Measurements from ENCODE around the gene TNFRSF18.

The TNFRSF18 gene

DNA sequence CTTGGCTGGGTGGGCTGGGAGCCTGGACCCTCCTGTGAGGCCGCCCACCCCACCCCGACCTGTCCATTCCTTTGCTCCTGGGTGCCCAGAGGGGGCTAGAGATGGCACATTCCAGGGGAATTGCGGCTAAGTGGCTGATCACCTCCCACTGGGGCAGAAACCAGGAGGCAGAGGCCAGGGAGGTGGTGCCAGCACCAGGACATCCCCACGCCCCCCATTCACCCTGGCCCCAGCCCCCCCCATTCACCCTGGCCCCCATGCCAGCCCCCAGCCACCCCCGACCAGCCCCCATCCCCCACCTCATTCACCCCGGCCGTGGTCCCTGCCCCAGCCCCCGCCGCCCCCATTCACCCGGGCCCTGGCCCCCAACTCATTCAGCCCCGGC, 33.9 kb upstream of the TNFRSF18 start:
- DNase-seq, result no peak

GRCh38 chr1:1239614-1240347, 33.4 kb upstream of the TNFRSF18 start:
- no peak for DNase-seq

- no peak for DNase-seq
Measured at GRCh38 chr1:1239227-1239613, 32.8 kb upstream of the TNFRSF18 start.

- DNase-seq, result no peak
Measured at GRCh38 chr1:1238702-1239178, 32.3 kb upstream of the TNFRSF18 start.

DNA sequence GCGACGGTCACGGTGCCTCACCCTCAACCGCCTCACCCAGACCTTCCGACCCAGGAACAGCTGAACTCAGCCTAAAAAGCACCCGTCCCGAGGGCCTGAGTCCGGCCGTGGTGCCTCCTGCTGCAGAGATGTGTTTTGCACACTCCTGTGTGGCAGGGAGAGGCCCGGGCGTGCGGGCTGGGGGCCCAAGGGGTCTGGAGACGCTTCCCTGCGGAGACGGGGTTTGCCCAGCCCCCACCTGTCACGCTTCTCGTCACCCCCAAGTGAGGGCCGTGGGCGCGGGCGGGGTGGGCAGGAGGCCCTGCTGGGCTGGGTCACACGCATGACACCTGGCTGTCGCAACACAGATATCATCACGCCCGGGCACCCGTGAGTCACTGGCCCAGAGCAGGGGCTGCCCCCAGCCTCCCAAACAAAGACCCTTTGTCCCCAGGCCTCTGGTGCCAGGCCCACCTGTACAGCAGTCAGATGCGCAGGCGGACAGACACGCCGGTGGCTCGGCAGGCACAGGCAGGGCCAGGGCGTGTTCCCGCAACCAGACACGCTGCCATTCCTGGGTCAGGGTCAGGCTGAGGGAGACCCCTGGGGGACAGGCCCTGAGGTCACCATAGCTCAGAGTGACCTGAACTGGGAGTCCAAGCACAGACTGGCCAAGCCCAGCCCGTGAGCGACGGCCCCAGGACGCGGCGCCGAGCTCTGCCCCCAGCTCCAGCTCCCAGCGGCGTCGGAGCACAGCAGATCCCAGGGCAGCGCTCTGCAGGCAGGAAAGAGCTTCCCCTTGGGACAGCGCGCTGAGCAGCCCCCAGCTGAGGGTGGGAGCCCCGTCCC, 31.7 kb upstream of the TNFRSF18 start:
- DNase-seq, result no peak

- no peak for DNase-seq
Measured at GRCh38 chr1:1236945-1237873, 30.8 kb upstream of the TNFRSF18 start.

- no peak for DNase-seq
Measured at GRCh38 chr1:1236176-1236763, 29.9 kb upstream of the TNFRSF18 start.

- DNase-seq, result no peak
Measured at GRCh38 chr1:1235016-1235744, 28.8 kb upstream of the TNFRSF18 start.

DNA sequence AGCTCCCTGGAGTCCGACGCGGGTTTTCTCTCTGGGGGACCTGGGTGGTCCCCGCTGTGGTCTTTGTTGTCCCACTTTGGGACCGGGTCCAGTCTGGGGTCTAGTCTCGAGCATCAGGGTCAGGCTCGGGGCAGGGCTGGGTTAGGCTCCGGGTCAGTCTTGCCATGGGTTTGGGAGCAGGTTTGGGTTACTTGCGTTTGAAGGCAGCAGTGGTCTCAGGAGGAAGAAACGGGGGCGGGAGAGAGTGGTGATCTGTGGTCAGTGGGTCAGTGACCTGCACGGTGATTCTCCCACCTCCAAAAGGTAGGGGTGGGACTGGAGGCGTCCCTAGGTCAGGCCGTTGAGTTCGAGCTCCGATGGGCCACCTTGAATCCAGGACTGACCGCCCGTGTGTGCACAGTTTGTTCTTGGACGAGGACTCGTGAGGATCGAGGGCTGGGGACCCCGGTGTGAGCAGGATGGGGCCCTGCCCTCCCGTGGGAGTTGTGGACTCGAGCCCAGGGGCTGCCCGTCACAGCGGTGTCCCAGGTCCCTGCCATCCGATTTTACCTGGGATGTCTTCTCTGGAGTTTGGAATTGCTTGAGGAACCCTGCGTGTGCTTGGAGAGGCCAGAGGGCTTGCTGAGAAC, 27.9 kb upstream of the TNFRSF18 start:
- DNase-seq, result no peak

- no peak for DNase-seq
Measured at GRCh38 chr1:1233567-1233892, 27.1 kb upstream of the TNFRSF18 start.

DNA sequence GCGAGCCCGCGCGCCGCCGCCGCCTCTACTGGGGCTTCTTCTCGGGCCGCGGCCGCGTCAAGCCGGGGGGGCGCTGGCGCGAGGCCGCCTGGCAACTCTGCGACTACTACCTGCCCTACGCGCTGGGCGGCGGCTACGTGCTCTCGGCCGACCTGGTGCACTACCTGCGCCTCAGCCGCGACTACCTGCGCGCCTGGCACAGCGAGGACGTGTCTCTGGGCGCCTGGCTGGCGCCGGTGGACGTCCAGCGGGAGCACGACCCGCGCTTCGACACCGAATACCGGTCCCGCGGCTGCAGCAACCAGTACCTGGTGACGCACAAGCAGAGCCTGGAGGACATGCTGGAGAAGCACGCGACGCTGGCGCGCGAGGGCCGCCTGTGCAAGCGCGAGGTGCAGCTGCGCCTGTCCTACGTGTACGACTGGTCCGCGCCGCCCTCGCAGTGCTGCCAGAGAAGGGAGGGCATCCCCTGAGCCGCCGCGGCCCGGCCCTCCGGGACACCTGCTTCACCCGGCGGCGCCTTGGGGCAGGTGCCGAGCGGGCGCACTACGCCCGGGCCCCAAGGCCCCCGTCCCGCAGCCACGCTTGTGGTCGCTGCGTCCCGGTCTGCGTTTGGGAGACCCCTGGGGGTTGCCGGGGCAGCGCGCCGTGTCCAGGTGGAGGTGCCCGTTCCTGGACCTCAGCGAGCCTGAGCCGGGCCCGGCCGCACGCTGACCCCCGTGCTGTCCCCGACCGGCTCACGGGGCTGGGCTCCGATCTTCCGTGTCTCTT, 26.6 kb upstream of the TNFRSF18 start:
- DNase-seq, result no peak

GRCh38 chr1:1232208-1232795, 25.9 kb upstream of the TNFRSF18 start, which contains the start of gene B3GALT6:
Gene B3GALT6 (plus strand): TSS chr1:1232237. CDS start chr1:1232279, 42 bp downstream.
- DNase-seq, result no peak

DNA sequence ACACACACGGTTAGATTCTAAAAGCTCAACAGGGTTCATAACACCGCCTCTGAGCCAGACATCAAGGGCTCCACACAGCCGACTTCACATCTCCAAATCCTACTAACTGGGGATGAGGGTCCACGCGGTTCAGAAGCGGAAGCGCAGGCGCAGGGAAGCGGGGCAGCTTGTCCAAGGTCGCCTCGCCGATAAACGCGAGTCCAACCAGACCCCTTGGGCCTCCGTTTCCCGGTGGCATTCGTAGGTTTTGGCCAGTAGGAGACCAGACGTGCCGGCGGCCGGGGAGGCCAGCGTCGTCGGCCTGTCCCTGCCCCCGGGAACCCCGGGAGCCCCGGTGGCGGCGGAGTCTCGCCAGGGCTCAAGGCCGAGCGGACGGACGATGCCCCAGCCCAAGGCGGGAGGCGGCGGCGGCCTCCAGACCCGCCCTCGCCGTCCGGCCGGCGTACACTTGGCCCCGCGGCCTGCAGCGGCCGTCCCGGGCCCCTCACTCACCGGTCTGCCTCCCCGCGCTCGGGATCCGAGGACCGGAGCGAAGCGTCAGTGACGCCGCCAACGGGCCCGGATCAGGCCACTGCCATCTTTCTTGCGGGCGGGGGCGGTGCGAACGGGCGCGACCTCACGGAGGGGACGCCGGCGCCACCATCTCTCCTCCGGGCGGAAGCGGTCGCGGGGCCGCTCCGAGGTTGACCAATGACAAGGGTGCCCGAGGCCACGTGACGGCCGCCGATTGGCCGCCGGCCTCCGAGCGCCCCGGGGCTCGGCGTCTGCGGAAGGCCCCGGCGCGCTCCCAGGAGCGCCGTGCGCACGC, 25.2 kb upstream of the TNFRSF18 start, which contains the start of gene SDF4:
Gene SDF4, minus strand, starts transcription at position 602 of the 808 bp plus-strand sequence. CDS start 3,229 bp downstream, outside the sequence.
- peak; percentile 97 for DNase-seq

GRCh38 chr1:1230656-1231399, 24.4 kb upstream of the TNFRSF18 start:
- no peak for DNase-seq

DNA sequence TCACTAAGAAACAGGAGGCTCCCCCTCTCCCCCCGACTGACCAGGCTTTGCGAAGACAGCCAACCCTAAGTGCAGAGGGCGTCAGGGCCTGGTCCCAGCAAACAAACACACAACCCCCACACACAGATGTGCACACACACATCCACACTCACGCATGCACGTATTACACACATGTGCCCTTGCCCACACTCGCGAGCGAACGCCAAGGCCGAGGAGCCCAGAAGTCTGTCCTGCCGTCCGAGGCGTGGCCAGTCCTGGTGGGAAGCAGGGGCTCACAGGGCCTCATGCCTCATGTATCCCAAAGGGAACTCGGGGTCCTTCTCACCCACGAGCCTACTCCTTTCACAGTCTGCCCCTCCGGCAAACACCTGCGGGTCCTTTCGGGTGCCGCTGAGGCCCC, 23.4 kb upstream of the TNFRSF18 start:
- DNase-seq, result no peak

- DNase-seq, result no peak
Measured at GRCh38 chr1:1228596-1229321, 22.4 kb upstream of the TNFRSF18 start.

DNA sequence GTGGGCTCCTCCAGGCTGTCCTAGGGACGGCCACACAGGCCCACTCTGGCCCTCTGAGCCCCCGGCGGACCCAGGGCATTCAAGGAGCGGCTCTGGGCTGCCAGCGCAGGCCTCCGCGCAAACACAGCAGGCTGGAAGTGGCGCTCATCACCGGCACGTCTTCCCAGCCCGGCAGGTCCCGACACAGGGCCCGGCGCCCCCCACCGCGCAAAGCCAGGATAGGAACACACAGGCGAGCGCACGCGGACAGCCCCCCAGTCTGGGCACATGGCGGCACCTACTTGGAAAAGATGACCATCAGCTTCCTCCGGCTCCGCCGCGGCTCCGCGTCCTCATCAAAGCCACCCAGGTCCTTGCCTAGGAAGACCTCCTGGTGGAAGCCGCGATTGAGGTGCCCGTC, 21.8 kb upstream of the TNFRSF18 start:
- DNase-seq, result no peak

- no peak for DNase-seq
Measured at GRCh38 chr1:1227386-1227785, 21.0 kb upstream of the TNFRSF18 start.

Data from activated CD4-positive, alpha-beta T cell treated with anti-CD3 and anti-CD28 coated beads, Interleukin-2, amount 50 U/mL, for 16 hours (primary cell).